ENCODE measurements around the gene DNM2. TPM values are rescaled to one million over a fixed set of nuclear protein-coding genes. Genes with fewer than 3 reads are reported as not detected.
A peak's percentile ranks its signal among the peaks of the same experiment; 100 is the strongest.

Gene DNM2
- total RNA-seq, 1 donor from 2014 or later = 117 TPM

- Mint-ChIP-seq H3K36me3 (ENCODE audit: low read depth) (peaks cover 6% of the 10 kb centered on the region), H3K9me3 (no peaks in the 10 kb centered on the region), H3K27ac (ENCODE audit: unreplicated experiment) (peak overlapping the region; percentile 22), H3K27me3 (ENCODE audit: low read depth) (no peaks in the 10 kb centered on the region), H3K4me3 (no peak overlapping the region), H3K4me1 (peaks cover 4% of the 10 kb centered on the region)
- no peak for DNase-seq (ENCODE audit: low read depth, low spot score)
- no peak for TF ChIP-seq CTCF (conservative IDR thresholded peaks at IDR 0.05)
These were observed 9.9 kb downstream of the DNM2 start for GRCh38 chr19:10727685-10728201.

GRCh38 chr19:10729411-10729810 lies 11.5 kb downstream of the DNM2 start:
- peaks cover 6% of the 10 kb centered on the region for H3K36me3 Mint-ChIP-seq (ENCODE audit: low read depth)
- no peak overlapping the region for H3K4me3 Mint-ChIP-seq
- no peak for TF ChIP-seq CTCF (conservative IDR thresholded peaks at IDR 0.05)
- peaks cover 4% of the 10 kb centered on the region for H3K4me1 Mint-ChIP-seq
- DNase-seq (ENCODE audit: low read depth, low spot score) = no peak
- H3K9me3 Mint-ChIP-seq = no peaks in the 10 kb centered on the region
- H3K27ac Mint-ChIP-seq (ENCODE audit: unreplicated experiment) = no peak overlapping the region
- H3K27me3 Mint-ChIP-seq (ENCODE audit: low read depth) = no peaks in the 10 kb centered on the region

GRCh38 chr19:10730932-10731331 lies 13.1 kb downstream of the DNM2 start:
- Mint-ChIP-seq H3K4me3 (no peak overlapping the region), H3K4me1 (peaks cover 4% of the 10 kb centered on the region), H3K27ac (ENCODE audit: unreplicated experiment) (no peak overlapping the region), H3K9me3 (no peaks in the 10 kb centered on the region), H3K27me3 (ENCODE audit: low read depth) (no peaks in the 10 kb centered on the region), H3K36me3 (ENCODE audit: low read depth) (peaks cover 6% of the 10 kb centered on the region)
- no peak for TF ChIP-seq CTCF (conservative IDR thresholded peaks at IDR 0.05)
- DNase-seq (ENCODE audit: low read depth, low spot score) = no peak

GRCh38 chr19:10735741-10736140 lies 17.9 kb downstream of the DNM2 start:
- Mint-ChIP-seq H3K27me3 (ENCODE audit: low read depth) (no peaks in the 10 kb centered on the region), H3K9me3 (peaks cover 6% of the 10 kb centered on the region), H3K4me1 (peaks cover 12% of the 10 kb centered on the region), H3K27ac (ENCODE audit: unreplicated experiment) (no peak overlapping the region), H3K36me3 (ENCODE audit: low read depth) (peaks cover 13% of the 10 kb centered on the region), H3K4me3 (no peak overlapping the region)
- DNase-seq (ENCODE audit: low read depth, low spot score) = no peak
- TF ChIP-seq CTCF (conservative IDR thresholded peaks at IDR 0.05) = no peak

GRCh38 chr19:10736189-10736588 lies 18.3 kb downstream of the DNM2 start:
- peaks cover 12% of the 10 kb centered on the region for H3K4me1 Mint-ChIP-seq
- no peak overlapping the region for H3K27ac Mint-ChIP-seq (ENCODE audit: unreplicated experiment)
- no peak overlapping the region for H3K4me3 Mint-ChIP-seq
- no peak for DNase-seq (ENCODE audit: low read depth, low spot score)
- H3K36me3 Mint-ChIP-seq (ENCODE audit: low read depth) = peaks cover 14% of the 10 kb centered on the region
- peaks cover 10% of the 10 kb centered on the region for H3K9me3 Mint-ChIP-seq
- no peaks in the 10 kb centered on the region for H3K27me3 Mint-ChIP-seq (ENCODE audit: low read depth)
- no peak for TF ChIP-seq CTCF (conservative IDR thresholded peaks at IDR 0.05)
